A673 (cell line): Measurements from ENCODE around the gene CNN2.

Source experiments
- CTCF ChIP-seq: fragments of 300-800, 200-600 bp; sonication (generic); conservative IDR thresholded peaks from 2 replicates; pipeline ENCODE4 v1.5.1; 2017; ENCODE audit warnings: low read depth, mild to moderate bottlenecking, antibody characterized with exemption, low read length, moderate library complexity, mixed read lengths
- EZH2 ChIP-seq: fragments of 200-600 bp; sonication (generic); IDR thresholded peaks from 2 replicates; pipeline ENCODE4 v1.6.1; 2017; ENCODE audit warnings: borderline replicate concordance, low read depth, mild to moderate bottlenecking, mixed read lengths, antibody characterized with exemption, low read length; ENCODE audit not compliant: poor library complexity, severe bottlenecking

- TF ChIP-seq CTCF (no peak), EZH2 (no peak)
These were observed 23.8 kb upstream of the CNN2 start for GRCh38 chr19:1002600-1002999.
